IMR-90 (cell line): ENCODE data around the gene GNMT. TPM values are rescaled to one million over a fixed set of nuclear protein-coding genes. Genes with fewer than 3 reads are reported as not detected.
A peak's percentile ranks its signal among the peaks of the same experiment; 100 is the strongest.

Experiments used
- ATAC-seq: fragments of 200-7000 bp; cut with Tn5 transposase; 2 replicates; pipeline ENCODE4 v1.9.1; 2020; ENCODE audit warnings: low read depth, mild to moderate bottlenecking, moderate library complexity
- BruUV-seq: library from RNA; stranded (reverse); fragments of 400-500 nt; replicated peaks from 2 replicates; lab custom pipeline; 2021; lab: Mats Ljungman, UMichigan
- CTCF ChIA-PET: fragments of 300-600 bp; formaldehyde crosslinking; extraction: SDS; loops from one replicate; lab custom pipeline; 2021; ENCODE audit warnings: antibody characterized with exemption; lab: Yijun Ruan, JAX
- POLR2A ChIA-PET: fragments of 300-600 bp; sonication (Branson Sonifier 250); formaldehyde crosslinking; loops from one replicate; lab custom pipeline; 2022; ENCODE audit warnings: antibody characterized with exemption; ENCODE audit not compliant: unreplicated experiment; lab: Charles Lee
- DNase-seq: peaks from one replicate; pipeline ENCODE4 v3.0.0; 2013
- H2AFZ ChIP-seq: replicated peaks from 2 replicates; pipeline ENCODE3; 2013; ENCODE audit warnings: low read length, mild to moderate bottlenecking; ENCODE audit not compliant: poor library complexity
- H2AK5ac ChIP-seq: 2 replicates; pipeline ENCODE4 v1.6.1; 2013; ENCODE audit warnings: low read depth, low read length, inconsistent platforms
- H2AK9ac ChIP-seq: replicated peaks from 2 replicates; pipeline ENCODE3; 2013; ENCODE audit warnings: mild to moderate bottlenecking, low read depth, low read length, moderate library complexity; ENCODE audit not compliant: poor library complexity
- H2BK120ac ChIP-seq: 2 replicates; pipeline ENCODE4 v1.6.1; 2013; ENCODE audit warnings: low read depth, low read length, inconsistent platforms
- H2BK15ac ChIP-seq: 3 replicates; pipeline ENCODE4 v1.6.1; 2013; ENCODE audit warnings: low read depth, low read length, inconsistent platforms
- H2BK20ac ChIP-seq: 2 replicates; pipeline ENCODE4 v1.6.1; 2013; ENCODE audit warnings: low read depth, mild to moderate bottlenecking, inconsistent platforms, low read length, moderate library complexity
- H2BK5ac ChIP-seq: 2 replicates; pipeline ENCODE4 v1.6.1; 2013; ENCODE audit warnings: mild to moderate bottlenecking, low read depth, low read length, inconsistent platforms; ENCODE audit not compliant: poor library complexity, severe bottlenecking
- H3K14ac ChIP-seq: replicated peaks from 2 replicates; pipeline ENCODE4 v1.6.1; 2013; ENCODE audit warnings: low read depth, low read length, inconsistent platforms
- H3K18ac ChIP-seq: 2 replicates; pipeline ENCODE4 v1.6.1; 2013; ENCODE audit warnings: low read depth, low read length, control low read depth
- H3K23ac ChIP-seq: 2 replicates; pipeline ENCODE4 v1.6.1; 2013; ENCODE audit warnings: low read depth, low read length, inconsistent platforms
- H3K27ac ChIP-seq: 2 replicates; pipeline ENCODE4 v1.5.1; 2013; ENCODE audit warnings: mild to moderate bottlenecking, control low read depth, low read length; ENCODE audit not compliant: insufficient read depth
- H3K27me3 ChIP-seq: 2 replicates; pipeline ENCODE4 v1.6.1; 2013; ENCODE audit warnings: low read length; ENCODE audit not compliant: control insufficient read depth, insufficient read depth
- H3K36me3 ChIP-seq: 2 replicates; pipeline ENCODE4 v1.6.1; 2013; ENCODE audit warnings: low read length, mixed read lengths; ENCODE audit not compliant: control insufficient read depth, insufficient read depth
- H3K4ac ChIP-seq: 2 replicates; pipeline ENCODE4 v1.6.1; 2013; ENCODE audit warnings: low read depth, low read length, inconsistent platforms
- H3K4me1 ChIP-seq: 2 replicates; pipeline ENCODE4 v1.6.1; 2013; ENCODE audit warnings: low read length, mixed read lengths; ENCODE audit not compliant: control insufficient read depth, insufficient read depth
- H3K4me2 ChIP-seq: 2 replicates; pipeline ENCODE4 v1.6.1; 2013; ENCODE audit warnings: low read depth, mild to moderate bottlenecking, control low read depth, low read length, moderate library complexity
- H3K4me3 ChIP-seq: 2 replicates; pipeline ENCODE4 v1.5.1; 2013; ENCODE audit warnings: low read depth, mild to moderate bottlenecking, control low read depth, low read length, moderate library complexity; ENCODE audit not compliant: insufficient read depth
- H3K56ac ChIP-seq: 2 replicates; pipeline ENCODE4 v1.6.1; 2013; ENCODE audit warnings: low read length, inconsistent platforms; ENCODE audit not compliant: insufficient read depth; ENCODE audit errors: extremely low read depth
- H3K79me1 ChIP-seq, 2 experiments: 2 replicates each; pipeline ENCODE4 v1.6.1; 2013; ENCODE audit warnings: low read length in 2 of 2, inconsistent platforms in 1 of 2, low read depth in 1 of 2
- H3K9ac ChIP-seq: 2 replicates; pipeline ENCODE4 v1.6.1; 2013; ENCODE audit warnings: low read depth, low read length, control low read depth
- H3K9me1 ChIP-seq: 2 replicates; pipeline ENCODE4 v1.6.1; 2013; ENCODE audit warnings: low read length, inconsistent platforms; ENCODE audit not compliant: insufficient read depth
- H3K9me3 ChIP-seq: 2 replicates; pipeline ENCODE4 v1.6.1; 2013; ENCODE audit warnings: low read length; ENCODE audit not compliant: control insufficient read depth, insufficient read depth
- H4K20me1 ChIP-seq: 2 replicates; pipeline ENCODE4 v1.6.1; 2013; ENCODE audit warnings: low read length, inconsistent platforms; ENCODE audit not compliant: insufficient read depth
- H4K5ac ChIP-seq: 2 replicates; pipeline ENCODE4 v1.6.1; 2013; ENCODE audit warnings: mild to moderate bottlenecking, low read depth, low read length, control low read depth
- H4K8ac ChIP-seq, 2 experiments: 2 replicates each; pipeline ENCODE4 v1.6.1; 2013; ENCODE audit warnings: low read depth in 2 of 2, low read length in 2 of 2, control low read depth in 1 of 2, inconsistent platforms in 1 of 2
- H4K91ac ChIP-seq: 2 replicates; pipeline ENCODE4 v1.6.1; 2013; ENCODE audit warnings: low read depth, low read length, inconsistent platforms; ENCODE audit not compliant: insufficient read depth
- BHLHE40 ChIP-seq: fragments of 150-350 bp; IDR thresholded peaks from 2 replicates; pipeline ENCODE4 v1.6.1; 2016; ENCODE audit warnings: mild to moderate bottlenecking, low read depth, low read length
- CEBPB ChIP-seq: IDR thresholded peaks from 2 replicates; pipeline ENCODE4 v1.6.1; 2012; ENCODE audit warnings: low read depth, low read length, improper control_type of control experiment
- CHD1 ChIP-seq: IDR thresholded peaks from 2 replicates; pipeline ENCODE4 v1.6.1; 2012; ENCODE audit warnings: low read depth, low read length, improper control_type of control experiment
- ELK1 ChIP-seq: fragments of 150-350 bp; IDR thresholded peaks from 2 replicates; pipeline ENCODE4 v1.6.1; 2016; ENCODE audit warnings: low read depth, mild to moderate bottlenecking, low read length, moderate library complexity, borderline replicate concordance
- FOS ChIP-seq: fragments of 150-350 bp; IDR thresholded peaks from 2 replicates; pipeline ENCODE4 v1.6.1; 2016; ENCODE audit warnings: low read depth, low read length
- MAFK ChIP-seq: IDR thresholded peaks from 2 replicates; pipeline ENCODE4 v1.6.1; 2012; ENCODE audit warnings: low read depth, low read length, improper control_type of control experiment
- MAZ ChIP-seq: IDR thresholded peaks from 2 replicates; pipeline ENCODE4 v1.6.1; 2012; ENCODE audit warnings: low read depth, mild to moderate bottlenecking, low read length, improper control_type of control experiment, moderate library complexity, borderline replicate concordance
- MXI1 ChIP-seq: IDR thresholded peaks from 2 replicates; pipeline ENCODE4 v1.6.1; 2012; ENCODE audit warnings: low read depth, mild to moderate bottlenecking, low read length, moderate library complexity, borderline replicate concordance
- NFE2L2 ChIP-seq: fragments of 150-350 bp; IDR thresholded peaks from 2 replicates; pipeline ENCODE4 v1.6.1; 2016; ENCODE audit warnings: low read depth, mild to moderate bottlenecking, low read length
- POLR2A ChIP-seq: IDR thresholded peaks from 2 replicates; pipeline ENCODE4 v1.6.1; 2012; ENCODE audit warnings: mild to moderate bottlenecking, low read depth, low read length
- RAD21 ChIP-seq: IDR thresholded peaks from 2 replicates; pipeline ENCODE4 v1.6.1; 2012; ENCODE audit warnings: low read length, improper control_type of control experiment
- RFX5 ChIP-seq: IDR thresholded peaks from 2 replicates; pipeline ENCODE4 v1.8.0; 2012; ENCODE audit warnings: low read depth, mild to moderate bottlenecking, low read length, moderate library complexity
- SMC3 ChIP-seq: fragments of 150-350 bp; IDR thresholded peaks from 2 replicates; pipeline ENCODE4 v1.6.1; 2016; ENCODE audit warnings: low read depth, mild to moderate bottlenecking, antibody characterized with exemption, low read length, moderate library complexity
- WGBS, 2 experiments: methylation state at CpG; one replicate each; pipeline versions ENCODE4 v1.1.5 to v1.1.7; 2013; ENCODE audit warnings: missing lambda C conversion rate in 2 of 2; ENCODE audit not compliant: insufficient read length in 1 of 2; ENCODE audit errors: extremely low coverage in 2 of 2; 5-methylcytosine and 5-hydroxymethylcytosine counted together
- dilution Hi-C: fragments of 300-500 bp; cut with HindIII; formaldehyde crosslinking; loops from one replicate; pipeline ENCODE4 v1.14.3; 2018; ENCODE audit warnings: low sequenced_read_pairs; ENCODE audit not compliant: unreplicated experiment
- in situ Hi-C: fragments of 300-500 bp; cut with MboI; formaldehyde crosslinking; loops from 3 replicates; pipeline ENCODE4 v1.14.3; 2019; ENCODE audit warnings: low sequenced_read_pairs, inconsistent platforms, mixed read lengths
- intact Hi-C: fragments of 100-400 bp; cut with micrococcal nuclease; formaldehyde crosslinking; loops from 2 replicates; pipeline ENCODE4 v1.10.0; 2022
- polyA plus RNA-seq, 3 experiments: library from polyadenylated mRNA; depleted of rRNA; stranded (reverse); fragments of >200 nt; gene quantifications; 2 replicates each; pipeline ENCODE4 v1.2.3, GENCODE V29; 2012; ENCODE audit warnings: low replicate concordance in 1 of 3
- total RNA-seq: library from RNA; depleted of rRNA; stranded (reverse); fragments of >200 nt; gene quantifications from 2 replicates; pipeline ENCODE4 v1.2.3, GENCODE V29; 2012
- TF ChIP-seq, protein P1 (sequence below): conservative IDR thresholded peaks from 2 replicates; pipeline ENCODE4 v1.5.1; 2012; ENCODE audit warnings: mild to moderate bottlenecking, low read depth, low read length, improper control_type of control experiment
- TF ChIP-seq, protein P2 (sequence below): fragments of 150-350 bp; IDR thresholded peaks from 2 replicates; pipeline ENCODE4 v1.6.1; 2017; ENCODE audit warnings: mild to moderate bottlenecking, antibody characterized with exemption, low read length, low read depth

Gene GNMT
- total and polyA plus RNA-seq, 2 of the 4 experiments (the other 2 are of a cell fraction) = 0.36 TPM; not detected in 1

GRCh38 chr6:42925248-42925857 is 35.2 kb upstream of the GNMT start:
- H2BK15ac ChIP-seq = no peak overlapping the region
- no peak overlapping the region; the same call in 1 of the 2 replicates for H3K23ac ChIP-seq
- ChIA-PET CTCF (no interaction called here), POLR2A (no interaction called here)
- in situ Hi-C loops = no loop called here
- TF ChIP-seq BHLHE40 = no peak
- no peak for TF ChIP-seq RFX5
- no peak for TF ChIP-seq NFE2L2
- no peak for TF ChIP-seq MXI1
- TF ChIP-seq CEBPB = no peak
- TF ChIP-seq RAD21 = no peak
- TF ChIP-seq MAZ = no peak
- TF ChIP-seq SMC3 = no peak
- no peak for TF ChIP-seq CHD1
- no peak for TF ChIP-seq MAFK
- no peak for TF ChIP-seq FOS
- no peak for TF ChIP-seq ELK1
- TF ChIP-seq, protein P1, sequence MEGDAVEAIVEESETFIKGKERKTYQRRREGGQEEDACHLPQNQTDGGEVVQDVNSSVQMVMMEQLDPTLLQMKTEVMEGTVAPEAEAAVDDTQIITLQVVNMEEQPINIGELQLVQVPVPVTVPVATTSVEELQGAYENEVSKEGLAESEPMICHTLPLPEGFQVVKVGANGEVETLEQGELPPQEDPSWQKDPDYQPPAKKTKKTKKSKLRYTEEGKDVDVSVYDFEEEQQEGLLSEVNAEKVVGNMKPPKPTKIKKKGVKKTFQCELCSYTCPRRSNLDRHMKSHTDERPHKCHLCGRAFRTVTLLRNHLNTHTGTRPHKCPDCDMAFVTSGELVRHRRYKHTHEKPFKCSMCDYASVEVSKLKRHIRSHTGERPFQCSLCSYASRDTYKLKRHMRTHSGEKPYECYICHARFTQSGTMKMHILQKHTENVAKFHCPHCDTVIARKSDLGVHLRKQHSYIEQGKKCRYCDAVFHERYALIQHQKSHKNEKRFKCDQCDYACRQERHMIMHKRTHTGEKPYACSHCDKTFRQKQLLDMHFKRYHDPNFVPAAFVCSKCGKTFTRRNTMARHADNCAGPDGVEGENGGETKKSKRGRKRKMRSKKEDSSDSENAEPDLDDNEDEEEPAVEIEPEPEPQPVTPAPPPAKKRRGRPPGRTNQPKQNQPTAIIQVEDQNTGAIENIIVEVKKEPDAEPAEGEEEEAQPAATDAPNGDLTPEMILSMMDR = no peak
- no peak for TF ChIP-seq POLR2A
- TF ChIP-seq, protein P2, sequence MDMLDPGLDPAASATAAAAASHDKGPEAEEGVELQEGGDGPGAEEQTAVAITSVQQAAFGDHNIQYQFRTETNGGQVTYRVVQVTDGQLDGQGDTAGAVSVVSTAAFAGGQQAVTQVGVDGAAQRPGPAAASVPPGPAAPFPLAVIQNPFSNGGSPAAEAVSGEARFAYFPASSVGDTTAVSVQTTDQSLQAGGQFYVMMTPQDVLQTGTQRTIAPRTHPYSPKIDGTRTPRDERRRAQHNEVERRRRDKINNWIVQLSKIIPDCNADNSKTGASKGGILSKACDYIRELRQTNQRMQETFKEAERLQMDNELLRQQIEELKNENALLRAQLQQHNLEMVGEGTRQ = no peak
- H3K27me3 ChIP-seq = no peaks in the 10 kb centered on the region
- DNase-seq (no peak), ATAC-seq (no peak)
- no peaks in the 10 kb centered on the region for H3K9me3 ChIP-seq
- no peak overlapping the region for H3K4ac ChIP-seq
- intact Hi-C loops = no loop called here
- H3K4me2 ChIP-seq = no peak overlapping the region
- dilution Hi-C loops = no loop called here
- H2BK120ac ChIP-seq = no peak overlapping the region
- BruUV-seq = no TSS peak
- no peaks in the 10 kb centered on the region for H3K36me3 ChIP-seq
- H3K14ac ChIP-seq = no peak overlapping the region
- H3K9me1 ChIP-seq = no peaks in the 10 kb centered on the region
- no peak overlapping the region for H4K91ac ChIP-seq
- H4K8ac ChIP-seq = no peak overlapping the region
- no peak overlapping the region for H3K18ac ChIP-seq
- no peak overlapping the region for H2BK5ac ChIP-seq
- H3K27ac ChIP-seq = no peak overlapping the region
- no peak overlapping the region for H3K56ac ChIP-seq
- H3K79me1 ChIP-seq = peaks cover under 1 to 2% of the 10 kb centered on the region in 2 experiments; a peak in 3 of 4 replicates
- H4K20me1 ChIP-seq = peaks cover 3% of the 10 kb centered on the region; the same call in 1 of the 2 replicates
- H2AFZ ChIP-seq = peak overlapping the region; percentile 58
- no peak overlapping the region for H4K5ac ChIP-seq
- WGBS, 2 experiments = no CpG with 5 or more reads among the region's 23 CpGs
- no peak overlapping the region for H2AK5ac ChIP-seq
- H2BK20ac ChIP-seq = no peak overlapping the region
- peak overlapping the region; percentile 7 for H2AK9ac ChIP-seq
- H3K4me3 ChIP-seq = no peak overlapping the region
- peaks cover 2% of the 10 kb centered on the region for H3K4me1 ChIP-seq
- no peak overlapping the region for H3K9ac ChIP-seq
